ENCODE measurements around the gene EXTL1.

EXTL1 gene

DNA sequence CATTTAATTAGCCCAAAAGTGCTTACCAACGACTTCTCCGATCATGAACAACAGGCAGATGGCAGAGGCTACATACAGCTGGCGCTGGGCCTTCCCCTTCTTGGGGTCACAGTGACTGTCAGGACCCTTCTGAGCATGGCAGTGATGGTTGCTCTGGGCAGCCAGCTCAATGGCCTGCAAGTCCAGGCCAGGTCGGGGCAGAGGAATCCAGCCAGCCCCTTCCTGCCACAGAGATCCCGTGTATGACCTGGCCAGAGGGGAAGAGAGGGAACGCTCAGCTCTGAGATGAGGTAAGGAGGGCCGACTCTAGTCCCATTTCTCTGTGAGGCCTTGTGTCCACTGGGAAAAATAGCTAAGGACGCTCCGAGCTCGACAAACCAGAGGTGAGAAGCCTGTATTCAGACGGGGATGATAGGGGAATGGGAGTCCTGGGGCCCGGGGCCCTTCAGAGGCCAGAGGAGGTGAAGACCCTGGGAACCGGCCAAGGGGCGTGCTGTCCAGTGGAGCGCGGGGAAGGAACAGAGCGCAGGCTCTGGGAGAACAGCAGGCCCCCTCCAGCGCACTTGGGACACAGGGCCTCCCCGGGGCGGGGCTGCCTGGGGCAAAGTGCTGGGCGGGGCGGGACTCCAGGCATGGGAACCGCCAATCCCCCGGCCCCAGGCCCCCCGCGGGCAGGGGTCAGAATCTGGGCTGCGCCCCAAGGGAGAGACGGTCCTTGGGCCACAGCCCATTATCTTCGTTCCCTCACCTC lies 23.6 kb downstream of the EXTL1 start:
- DNase-seq: no peak

DNA sequence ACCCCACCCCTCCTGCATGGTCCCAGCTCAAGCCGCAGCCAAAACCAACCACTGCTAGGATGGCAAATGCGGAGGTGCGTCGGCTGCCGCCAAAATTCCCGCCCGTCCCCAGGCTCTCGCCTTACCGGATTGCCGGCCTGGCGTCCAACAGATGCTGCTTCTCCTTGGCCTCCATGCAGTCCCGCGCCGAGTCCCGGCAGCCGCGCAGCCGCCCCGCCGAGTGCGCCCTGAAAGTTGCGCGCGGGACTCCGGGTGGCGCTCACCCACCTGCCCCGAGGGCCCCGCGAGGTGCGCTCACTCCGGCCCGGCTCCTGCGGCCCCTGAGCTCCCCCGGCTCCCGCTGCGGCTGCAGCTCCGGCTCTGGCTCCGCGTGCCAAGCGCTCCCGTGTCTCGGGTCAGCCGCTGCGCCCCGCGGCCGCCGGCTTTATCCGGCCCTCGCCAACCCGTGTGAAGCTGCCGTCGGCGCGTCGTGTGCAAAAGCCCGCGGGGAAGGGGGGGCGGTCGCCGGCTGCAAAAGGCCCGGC lies 24.2 kb downstream of the EXTL1 start, which contains the start of gene SLC30A2:
Gene SLC30A2 (minus strand): TSS at position 397 of the 524 bp plus-strand sequence. CDS start 222 bp downstream, at position 175.
- no peak for DNase-seq

DNA sequence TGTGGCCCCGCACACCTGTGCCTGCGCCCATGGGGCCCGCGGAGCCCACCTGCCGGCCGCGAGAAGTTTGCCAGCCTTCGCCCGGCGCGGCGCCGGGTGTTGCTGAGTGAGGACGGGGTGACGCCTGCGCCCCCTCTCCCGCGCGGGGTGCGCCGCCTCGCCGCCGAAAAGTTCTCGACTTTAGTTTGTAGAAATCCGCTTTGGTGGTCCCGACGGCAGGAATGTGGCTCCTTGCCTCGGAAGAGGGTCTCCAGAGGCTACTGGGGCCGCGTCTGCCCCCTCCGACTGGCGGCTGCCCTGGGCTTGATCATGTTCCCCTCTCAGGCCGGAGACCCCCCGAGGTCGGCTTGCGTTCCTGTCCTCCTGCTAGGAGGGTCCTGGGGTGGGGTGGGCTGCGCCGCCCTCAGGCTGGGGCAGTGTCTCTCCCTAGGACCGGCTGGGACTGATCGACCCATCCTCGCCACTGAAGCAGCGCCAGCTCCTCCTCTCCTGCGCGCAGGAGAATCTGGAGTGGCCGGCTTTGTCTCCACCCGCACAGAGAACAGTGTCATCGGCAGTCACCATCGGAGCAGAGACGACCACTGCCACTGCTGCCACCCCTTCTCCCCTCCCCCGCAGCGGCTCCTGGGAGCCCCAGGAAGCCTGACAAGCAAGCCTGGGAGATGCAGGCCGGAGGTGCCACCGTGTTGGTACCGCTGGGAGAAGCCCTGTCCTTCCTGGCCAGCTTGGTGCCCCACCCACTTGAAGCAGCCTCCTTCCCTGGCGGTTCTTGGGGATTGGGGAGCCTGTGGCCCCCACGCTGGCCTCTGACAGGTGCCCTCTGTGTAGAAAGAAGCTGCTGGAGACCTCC lies 24.9 kb downstream of the EXTL1 start:
- no peak for DNase-seq

DNA sequence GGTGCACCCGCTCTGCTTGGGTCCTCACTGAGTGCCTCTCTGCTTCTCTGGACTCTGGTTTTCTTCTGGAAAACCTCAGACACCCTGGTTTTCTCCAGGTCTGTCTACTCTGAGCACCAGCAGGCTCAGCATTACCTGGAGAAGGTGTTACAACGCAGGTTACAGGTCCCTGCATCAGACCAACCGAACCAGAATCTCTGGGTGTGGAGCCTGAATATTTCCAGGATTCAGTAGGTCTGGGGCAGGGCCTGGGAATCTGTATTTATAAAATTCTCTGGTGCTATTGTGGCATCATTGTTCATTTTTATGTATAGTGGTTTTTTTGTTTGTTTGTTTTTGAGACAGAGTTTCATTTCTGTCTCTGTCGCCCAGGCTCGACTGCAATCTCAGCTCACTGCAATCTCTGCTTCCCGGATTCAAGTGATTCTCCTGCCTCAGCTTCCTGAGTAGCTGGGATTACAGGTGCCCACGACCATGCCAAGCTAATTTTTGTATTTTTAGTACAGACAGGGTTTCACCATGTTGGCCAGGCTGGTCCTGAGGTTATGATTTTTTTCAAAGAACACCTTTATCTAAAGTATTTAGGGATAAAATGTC lies 25.8 kb downstream of the EXTL1 start:
- DNase-seq: no peak

DNA sequence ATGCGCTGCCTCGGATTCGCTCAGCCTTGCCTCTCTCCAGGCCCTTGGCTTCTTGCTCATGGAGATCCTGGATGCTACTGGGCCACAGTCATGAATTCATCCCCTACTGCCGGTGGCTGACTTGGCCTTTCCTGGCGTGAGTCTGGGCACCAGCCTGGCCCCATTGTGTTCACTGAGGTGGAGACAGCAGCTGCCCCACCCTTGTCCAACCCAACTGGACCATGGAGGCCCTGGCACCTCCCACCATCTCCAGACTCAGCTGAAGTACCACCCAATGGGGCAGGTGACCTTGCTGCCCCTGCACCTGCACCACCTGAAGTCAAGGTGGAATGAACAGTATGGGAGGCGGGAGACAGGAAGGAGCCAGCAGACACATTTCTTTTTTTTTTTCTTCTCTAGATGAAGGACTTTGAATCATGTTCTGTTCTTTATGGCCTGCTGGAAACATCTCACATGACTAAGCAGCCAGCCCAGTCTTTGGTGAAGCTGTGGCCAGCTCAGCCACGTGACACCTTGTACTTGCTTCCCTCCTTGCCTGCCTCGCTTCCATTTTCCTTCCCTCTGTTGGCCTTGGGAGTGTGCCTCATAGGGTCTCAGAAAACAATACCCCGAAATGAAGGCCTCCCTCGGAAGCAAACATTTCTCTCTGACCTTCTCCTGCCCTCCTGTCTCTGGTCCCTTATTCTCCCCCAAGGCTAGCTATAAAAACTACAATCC lies 28.1 kb downstream of the EXTL1 start:
- no peak for DNase-seq

DNA sequence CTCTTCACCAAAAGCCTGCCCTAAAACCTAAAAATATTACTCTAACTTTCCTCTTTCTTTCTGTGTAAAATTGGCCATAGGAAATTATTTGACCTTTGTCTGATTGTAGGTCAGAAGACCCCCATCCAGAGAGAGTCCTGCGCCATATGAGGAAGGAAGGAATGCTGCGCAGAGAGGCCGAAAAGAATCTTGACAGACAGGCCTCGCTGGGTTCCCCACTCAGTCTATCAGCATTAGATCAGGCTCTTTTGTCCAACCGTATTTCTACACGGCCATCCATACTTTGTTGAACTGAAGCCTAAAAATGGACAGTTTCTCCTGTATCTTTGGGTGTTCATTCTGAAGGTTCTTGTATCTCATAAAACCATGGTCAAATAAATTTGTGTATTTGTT lies 28.7 kb downstream of the EXTL1 start:
- no peak for DNase-seq

DNA sequence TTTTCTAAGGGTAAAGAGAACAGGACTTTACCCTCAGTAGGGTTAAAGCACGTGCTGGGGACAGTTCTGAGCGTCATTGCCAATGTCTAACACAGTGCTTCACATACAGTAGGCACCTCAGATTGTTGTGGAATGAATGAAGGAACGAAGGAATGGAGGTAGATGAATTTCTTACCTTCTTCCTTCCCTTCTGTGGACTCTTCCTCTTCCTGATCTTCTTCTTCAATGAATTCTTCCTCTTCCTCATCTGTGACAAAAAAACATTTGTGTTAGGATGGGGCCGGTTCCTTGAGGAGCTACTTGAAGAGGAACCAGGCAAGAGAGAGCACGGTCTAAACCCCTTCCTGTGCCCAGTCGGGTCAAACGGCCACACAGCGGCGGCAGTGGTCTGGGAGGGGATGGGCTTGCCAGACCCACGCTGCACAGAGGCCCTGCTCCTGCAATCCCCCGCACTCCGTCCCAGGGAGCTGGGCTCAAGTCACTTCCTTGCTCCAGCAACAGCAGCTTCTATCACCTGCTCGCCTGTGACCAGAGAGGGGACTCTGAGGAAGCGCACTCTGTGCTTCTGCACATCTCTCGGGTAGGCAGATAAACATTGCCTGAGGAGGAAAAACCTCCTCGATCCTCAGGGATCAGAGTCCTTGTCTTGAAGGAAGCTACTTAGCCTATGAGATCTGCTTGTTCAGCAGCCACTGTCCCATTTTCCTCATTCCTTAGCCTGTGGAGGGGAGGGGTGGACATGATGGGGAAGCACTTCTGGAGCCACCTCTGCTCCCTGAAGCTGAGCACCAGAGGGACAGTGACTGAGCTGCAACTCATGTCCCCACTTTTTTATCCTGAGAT lies 32.4 kb downstream of the EXTL1 start:
- DNase-seq: no peak

DNA sequence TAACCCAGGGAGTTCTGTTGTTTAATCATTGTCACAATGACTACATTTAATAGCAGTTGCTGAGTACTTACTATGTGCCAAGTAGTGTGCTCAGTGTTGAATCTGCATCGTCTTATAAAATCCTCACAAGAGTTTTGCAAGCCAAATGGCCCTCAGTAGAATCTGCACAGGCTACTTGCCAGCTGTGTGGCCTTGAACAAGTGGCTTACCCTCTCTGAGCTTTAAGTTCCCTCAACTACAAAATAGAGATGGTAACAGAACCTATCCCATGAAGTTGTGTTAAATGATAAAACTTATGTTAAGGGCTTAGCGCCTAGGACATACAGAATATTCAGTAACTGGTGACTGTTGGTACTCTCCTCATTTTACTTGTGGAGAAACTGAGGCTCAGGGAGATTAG lies 33.5 kb downstream of the EXTL1 start:
- no peak for DNase-seq

DNA sequence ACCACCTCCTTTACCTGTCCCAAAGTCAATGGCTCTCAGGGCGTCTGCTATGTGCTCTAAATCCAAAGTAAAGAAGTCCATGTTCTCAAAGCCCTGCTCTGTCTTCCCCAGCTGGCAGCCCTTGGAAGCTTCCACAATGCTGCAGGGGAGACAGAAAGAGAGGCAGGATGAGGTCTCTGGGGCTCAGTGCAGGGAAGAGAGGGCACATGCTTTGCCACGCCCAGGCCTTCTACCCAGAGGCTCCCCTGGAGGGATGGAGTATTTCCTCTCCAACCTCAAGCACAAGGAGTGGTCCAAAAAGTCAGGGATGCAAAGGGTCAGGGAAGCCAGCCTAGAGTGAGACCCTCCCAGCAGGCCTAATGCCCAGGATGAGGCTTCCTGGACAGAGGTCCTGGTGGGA lies 35.6 kb downstream of the EXTL1 start:
- DNase-seq: no peak

DNA sequence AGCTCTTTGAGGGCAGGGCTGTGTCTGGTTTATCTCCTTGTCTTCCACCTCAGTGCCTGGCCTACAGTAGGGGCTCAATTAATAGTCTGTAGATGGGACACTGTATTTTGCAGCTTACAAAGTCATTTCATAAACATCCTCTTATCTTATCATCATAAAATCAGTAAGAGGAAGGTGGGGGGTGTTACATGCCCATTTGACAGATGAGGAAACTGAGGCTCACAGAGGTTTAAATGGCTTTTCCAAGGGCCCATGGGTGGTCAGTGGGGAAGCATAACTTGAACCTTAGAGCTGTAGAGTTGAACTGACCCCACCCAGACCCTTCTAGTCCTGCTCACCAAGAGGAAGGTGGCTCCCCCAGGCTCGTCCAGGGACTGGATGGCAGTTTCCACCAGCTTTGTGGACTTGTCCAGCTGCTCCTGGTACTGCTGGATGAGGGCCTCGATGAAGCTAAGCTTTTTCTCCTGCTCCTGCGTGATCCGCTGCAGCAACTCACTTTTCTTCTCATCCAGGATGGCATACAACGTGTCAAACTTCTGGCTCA lies 36.5 kb downstream of the EXTL1 start:
- no peak for DNase-seq

DNA sequence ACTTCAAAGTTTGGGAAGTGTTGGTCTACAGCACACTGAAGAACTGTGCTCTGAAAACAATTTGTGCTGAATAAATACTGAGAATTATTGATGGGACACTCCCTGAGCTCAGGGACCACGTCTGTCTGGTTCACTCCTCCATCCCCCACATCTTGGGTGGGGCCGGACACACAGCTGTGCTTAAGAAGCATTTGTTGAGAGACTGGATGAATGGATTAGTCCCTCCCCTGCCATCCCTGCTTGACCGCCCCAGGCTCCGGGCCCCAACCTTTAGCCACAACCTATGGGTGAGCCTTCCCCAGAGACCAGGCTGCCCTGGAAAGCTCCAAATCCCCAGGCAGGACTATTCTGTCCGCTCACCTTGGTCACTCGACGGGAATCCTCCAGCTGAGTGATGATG lies 38.3 kb downstream of the EXTL1 start:
- DNase-seq: no peak

DNA sequence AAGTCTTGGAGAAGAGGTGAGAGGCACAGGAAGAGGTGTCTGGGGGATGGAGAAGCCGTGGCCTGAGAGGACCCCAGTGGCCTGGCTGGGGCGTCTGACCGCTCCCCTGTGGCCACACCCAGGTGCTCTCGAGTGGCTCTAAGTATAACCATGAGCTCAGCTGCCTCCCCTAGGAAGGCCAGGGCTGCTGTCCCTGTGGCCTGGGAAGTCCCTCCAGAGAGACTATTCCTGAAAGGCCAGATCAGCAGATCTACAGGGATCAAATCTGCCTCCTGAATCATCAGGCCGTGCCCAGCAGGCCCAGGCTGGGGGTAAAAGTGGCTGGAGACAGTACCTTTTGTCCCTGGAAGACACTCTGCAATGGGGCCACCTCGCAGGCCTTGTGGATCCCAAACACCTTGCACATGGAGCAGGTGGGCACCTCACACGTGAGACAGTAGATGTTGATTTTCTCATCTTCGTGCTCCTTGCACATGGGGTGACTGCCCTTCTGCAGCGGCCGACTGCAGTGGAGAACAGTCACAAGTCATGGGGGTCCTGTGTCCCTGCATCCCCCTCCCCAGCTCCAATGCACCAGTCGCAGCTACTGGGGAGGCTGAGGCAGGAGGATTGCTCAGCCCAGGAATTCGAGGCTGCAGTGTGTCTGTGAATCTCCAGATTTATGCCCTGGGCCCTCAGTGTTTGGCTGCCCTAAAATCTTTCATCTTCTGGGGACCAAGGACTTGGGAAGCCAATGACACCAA lies 39.4 kb downstream of the EXTL1 start:
- DNase-seq: no peak

DNA sequence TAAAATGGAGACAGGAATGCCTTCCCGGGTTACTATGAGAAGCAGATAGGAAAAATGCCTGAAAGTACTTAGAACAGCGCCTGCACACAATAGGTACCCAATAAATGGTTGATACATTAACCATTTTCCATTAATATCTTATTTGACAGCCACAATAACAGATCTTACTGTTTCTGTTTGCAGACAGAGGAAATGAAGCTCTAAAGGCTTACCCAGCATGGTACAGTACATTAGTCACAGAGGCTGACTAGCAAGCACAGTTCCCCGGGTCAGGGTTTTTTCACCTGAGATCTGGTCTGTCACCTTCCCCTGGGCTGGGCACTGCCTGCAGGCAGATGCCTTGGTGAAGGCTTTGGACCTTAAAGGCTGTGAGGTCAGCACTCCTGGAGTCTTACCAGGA lies 43.0 kb downstream of the EXTL1 start:
- no peak for DNase-seq

DNA sequence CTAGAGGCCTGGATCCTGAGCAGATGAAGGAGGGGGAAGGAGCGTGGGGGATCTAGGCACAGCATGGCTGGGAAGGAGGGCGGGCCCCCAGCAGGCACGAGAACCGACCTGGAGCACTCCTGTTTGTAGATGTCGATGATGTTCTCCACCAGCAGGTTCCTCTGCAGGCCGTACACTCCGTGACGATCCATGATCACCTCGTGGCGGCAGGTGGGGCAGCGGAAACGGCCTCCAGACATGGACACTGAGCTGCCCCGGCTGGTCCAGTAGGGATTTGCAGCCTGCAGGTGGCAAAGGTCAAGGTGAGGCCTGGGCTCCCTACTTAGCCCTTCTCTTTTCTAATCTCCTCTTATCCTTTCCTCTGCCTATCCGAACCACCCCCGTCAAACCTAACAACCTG lies 44.6 kb downstream of the EXTL1 start:
- no peak for DNase-seq

DNA sequence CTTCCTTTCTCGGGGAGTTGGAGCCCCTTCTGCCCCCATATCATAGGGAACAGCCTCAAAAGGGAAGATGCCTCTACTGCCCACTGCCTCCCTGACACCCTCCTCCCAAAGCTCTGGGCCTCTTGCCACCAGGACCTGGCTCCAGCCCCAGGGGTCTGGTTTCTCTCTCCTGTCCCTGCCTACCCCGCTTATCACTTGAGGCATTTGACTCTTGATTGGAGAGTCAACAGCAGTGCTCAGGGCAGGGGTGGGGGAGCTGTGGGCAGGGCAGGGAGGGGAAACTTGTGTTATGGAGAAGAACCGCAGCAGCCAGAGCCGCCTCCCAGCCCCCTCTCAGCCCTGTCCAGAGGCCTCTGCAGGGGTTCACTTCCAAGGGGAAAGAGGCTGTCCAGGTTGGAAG lies 45.3 kb downstream of the EXTL1 start:
- DNase-seq: no peak

DNA sequence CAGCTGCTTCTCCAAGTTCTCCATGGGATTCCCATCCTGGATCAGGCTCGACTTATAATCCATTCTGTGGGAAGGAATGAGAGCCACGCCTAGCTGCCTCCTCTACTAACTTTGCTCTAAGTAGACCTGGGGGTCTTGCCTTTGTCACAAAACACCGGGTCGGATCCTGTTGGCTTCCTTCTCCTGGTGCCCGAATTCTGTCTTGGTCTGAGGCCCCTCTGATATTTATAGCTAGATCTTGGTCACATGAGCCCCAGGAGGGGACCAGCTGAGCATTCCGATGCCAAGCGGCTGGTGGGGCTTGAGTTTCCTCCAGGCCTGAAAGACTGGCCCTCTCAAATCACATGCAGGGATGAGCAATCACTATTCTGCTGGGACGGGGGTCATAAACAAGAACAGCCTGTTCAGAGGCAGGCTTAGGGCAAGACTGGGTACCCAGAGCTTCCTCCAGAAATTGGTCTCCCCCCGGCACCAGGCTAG lies 45.9 kb downstream of the EXTL1 start, which contains the start of gene TRIM63:
Gene TRIM63 (minus strand): TSS at position 199 of the 480 bp plus-strand sequence. CDS start 136 bp downstream, at position 63.
- DNase-seq: no peak

DNA sequence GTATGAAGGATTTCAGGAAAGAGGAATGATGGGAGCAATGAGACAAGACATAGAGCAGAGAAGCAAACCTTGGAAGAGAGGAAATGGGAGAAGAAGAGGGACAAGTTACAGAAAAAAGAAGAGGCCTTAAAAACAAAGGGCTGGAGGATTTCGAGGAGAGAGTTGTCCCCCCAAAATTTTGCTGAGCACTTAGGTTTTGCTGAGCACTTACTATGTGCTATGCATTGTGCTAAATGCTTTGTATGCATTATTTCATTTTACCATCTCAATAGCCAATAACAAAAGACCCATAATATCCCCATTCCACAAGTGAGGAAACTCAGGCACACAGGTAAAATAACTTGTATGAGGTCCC lies 48.3 kb downstream of the EXTL1 start:
- DNase-seq: no peak

DNA sequence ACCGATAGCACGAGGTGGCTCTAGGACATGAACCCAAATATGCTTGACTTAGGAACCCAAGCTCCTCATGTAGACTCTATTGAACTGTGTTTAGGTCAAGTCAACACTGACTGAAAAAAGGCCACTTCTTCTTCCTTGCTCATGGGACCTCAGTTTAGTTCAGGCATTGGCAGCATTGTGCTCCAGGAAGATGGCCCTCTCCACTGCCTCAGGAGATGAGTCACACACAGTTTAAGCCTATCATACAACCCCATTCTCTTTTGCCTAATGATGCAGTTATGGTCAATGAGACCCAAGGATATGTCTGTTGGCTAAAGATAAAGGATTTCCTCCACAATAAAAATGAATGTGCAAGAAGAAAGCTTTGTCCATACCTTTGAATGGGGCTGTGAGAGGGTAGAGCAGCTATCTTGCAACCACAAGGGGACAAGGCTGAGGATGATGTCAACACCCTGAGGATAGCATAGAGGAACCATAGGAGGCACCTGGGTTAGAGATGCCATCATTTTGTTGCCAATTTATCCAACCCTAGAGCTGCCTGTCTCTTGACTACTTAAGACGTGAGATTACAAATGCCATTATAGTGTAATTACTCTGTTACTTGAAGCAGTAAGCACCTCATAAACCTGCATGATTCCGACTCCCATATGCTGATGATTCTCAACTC lies 48.9 kb downstream of the EXTL1 start:
- no peak for DNase-seq

DNA sequence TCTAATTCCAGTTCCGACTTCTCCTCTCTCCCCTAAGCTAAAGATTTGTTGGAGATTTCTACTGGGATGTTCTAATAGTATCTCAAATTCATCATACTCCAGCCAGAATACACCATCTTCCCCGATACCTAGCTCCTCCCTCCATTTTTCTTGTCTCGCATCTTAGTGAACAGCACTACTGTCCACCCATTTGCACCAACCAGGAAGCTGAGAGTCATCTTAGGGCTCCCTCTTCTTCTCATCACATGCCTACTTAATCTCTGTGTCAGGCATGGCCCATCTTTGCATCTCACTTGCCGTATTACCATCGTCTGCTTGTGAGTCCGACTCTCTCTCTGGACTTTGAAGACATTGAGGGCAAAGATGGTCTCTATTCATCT lies 49.4 kb downstream of the EXTL1 start:
- DNase-seq: no peak

DNA sequence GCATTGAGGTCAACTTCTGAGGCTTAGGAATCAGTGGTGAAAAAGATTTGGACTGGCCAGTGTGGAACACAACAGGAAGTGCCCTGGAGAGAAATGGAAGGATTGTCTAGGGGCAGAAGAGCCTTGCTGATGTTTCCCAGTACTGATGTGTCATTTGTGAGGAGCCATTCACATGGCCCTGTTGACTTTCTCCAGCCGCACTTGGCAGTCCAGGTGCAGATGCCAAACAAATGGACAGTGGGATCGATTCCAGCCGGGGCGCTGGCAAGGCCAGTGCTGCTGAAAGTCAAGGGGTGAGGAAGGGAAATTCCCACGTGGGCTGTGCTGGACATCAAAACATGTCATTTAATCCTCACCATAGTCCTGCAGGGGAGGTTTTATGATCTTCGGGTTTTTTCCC lies 50.7 kb downstream of the EXTL1 start:
- DNase-seq: no peak
